Effector memory CD8-positive, alpha-beta T cell (primary cell): ENCODE results near the gene HEATR3.

Experiments
- ATAC-seq: fragments of 150-1000 bp; cut with Tn5 transposase; replicated peaks from 2 replicates; pipeline ENCODE4 v1.10.0; 2021; ENCODE audit warnings: mild to moderate bottlenecking, moderate library complexity
- DNase-seq, 3 experiments: peaks; one replicate each; pipeline ENCODE4 v3.0.0; 2021
- H3K27ac Mint-ChIP-seq, 2 donors: one replicate each; pipeline ENCODE4 v1.8.0; 2022; ENCODE audit warnings: mild to moderate bottlenecking in 2 of 2, mixed read lengths in 2 of 2, moderate library complexity in 2 of 2
- H3K27me3 Mint-ChIP-seq, 2 donors: one replicate each; pipeline ENCODE4 v1.8.0; 2022; ENCODE audit warnings: mixed read lengths in 2 of 2
- H3K36me3 Mint-ChIP-seq: one replicate; pipeline ENCODE4 v1.8.0; 2022; ENCODE audit warnings: mild to moderate bottlenecking, moderate library complexity, mixed read lengths; ENCODE audit not compliant: insufficient read depth
- H3K4me1 Mint-ChIP-seq, 2 donors: one replicate each; pipeline ENCODE4 v1.8.0; 2022; ENCODE audit warnings: low read depth in 2 of 2, mixed read lengths in 2 of 2
- H3K4me3 Mint-ChIP-seq, 2 donors: one replicate each; pipeline ENCODE4 v1.8.0; 2022; ENCODE audit warnings: mild to moderate bottlenecking in 2 of 2, mixed read lengths in 2 of 2, moderate library complexity in 2 of 2
- H3K9me3 Mint-ChIP-seq, 2 donors: one replicate each; pipeline ENCODE4 v1.8.0; 2022; ENCODE audit warnings: mixed read lengths in 2 of 2

HEATR3 gene

GRCh38 chr16:50038756-50039529 lies 26.8 kb upstream of the HEATR3 start:
- Mint-ChIP-seq H3K27me3 (peaks cover 14 to 15% of the 10 kb centered on the region in 2 donors), H3K9me3 (no peaks in the 10 kb centered on the region), H3K4me1 (no peaks in the 10 kb centered on the region), H3K4me3 (no peak overlapping the region), H3K27ac (peak overlapping the region in 1 of 2 donors; percentile 76), H3K36me3 (peaks cover 33% of the 10 kb centered on the region)
- ATAC-seq (no peak), DNase-seq (no peak)

- H3K9me3 Mint-ChIP-seq, result no peaks in the 10 kb centered on the region
- DNase-seq (no peak), ATAC-seq (no peak)
- H3K4me3 Mint-ChIP-seq, result no peak overlapping the region
- no peak overlapping the region for H3K27ac Mint-ChIP-seq
- no peaks in the 10 kb centered on the region for H3K4me1 Mint-ChIP-seq
- H3K36me3 Mint-ChIP-seq, result peaks cover 23% of the 10 kb centered on the region
- H3K27me3 Mint-ChIP-seq, result peaks cover 17 to 21% of the 10 kb centered on the region in 2 donors
These were observed 25.8 kb upstream of the HEATR3 start for GRCh38 chr16:50040018-50040417.

GRCh38 chr16:50040710-50041109 lies 25.1 kb upstream of the HEATR3 start:
- ATAC-seq (no peak), DNase-seq (no peak)
- no peak overlapping the region for H3K27ac Mint-ChIP-seq
- H3K4me3 Mint-ChIP-seq, result no peak overlapping the region
- H3K27me3 Mint-ChIP-seq, result peaks cover 21 to 26% of the 10 kb centered on the region in 2 donors
- peaks cover 16% of the 10 kb centered on the region for H3K36me3 Mint-ChIP-seq
- no peaks in the 10 kb centered on the region for H3K4me1 Mint-ChIP-seq
- no peaks in the 10 kb centered on the region for H3K9me3 Mint-ChIP-seq

GRCh38 chr16:50043358-50043757 lies 22.4 kb upstream of the HEATR3 start:
- H3K27me3 Mint-ChIP-seq, result peaks cover 31 to 36% of the 10 kb centered on the region in 2 donors
- ATAC-seq, result no peak

GRCh38 chr16:50045412-50045811 lies 20.4 kb upstream of the HEATR3 start:
- DNase-seq (no peak), ATAC-seq (no peak)
- Mint-ChIP-seq H3K4me1 (no peaks in the 10 kb centered on the region), H3K27ac (no peak overlapping the region), H3K9me3 (no peaks in the 10 kb centered on the region), H3K4me3 (no peak overlapping the region), H3K27me3 (peaks cover 31 to 36% of the 10 kb centered on the region in 2 donors), H3K36me3 (no peaks in the 10 kb centered on the region)

More at GRCh38 chr16:50043358-50043757, 22.4 kb upstream of the HEATR3 start:
- Mint-ChIP-seq H3K4me3 (no peak overlapping the region), H3K27ac (no peak overlapping the region), H3K9me3 (no peaks in the 10 kb centered on the region), H3K4me1 (no peaks in the 10 kb centered on the region), H3K36me3 (no peaks in the 10 kb centered on the region)
- no peak for DNase-seq

- H3K9me3 Mint-ChIP-seq, result no peaks in the 10 kb centered on the region
- no peak overlapping the region for H3K27ac Mint-ChIP-seq
- no peak overlapping the region for H3K4me3 Mint-ChIP-seq
- peaks cover 36 to 41% of the 10 kb centered on the region in 2 donors for H3K27me3 Mint-ChIP-seq
- H3K36me3 Mint-ChIP-seq, result no peaks in the 10 kb centered on the region
- H3K4me1 Mint-ChIP-seq, result no peaks in the 10 kb centered on the region
- no peak for ATAC-seq
- DNase-seq, result no peak
These were observed 18.9 kb upstream of the HEATR3 start for GRCh38 chr16:50046853-50047252.

GRCh38 chr16:50047864-50048263 lies 17.9 kb upstream of the HEATR3 start:
- ATAC-seq (no peak), DNase-seq (no peak)
- Mint-ChIP-seq H3K27me3 (peaks cover 30 to 43% of the 10 kb centered on the region in 2 donors), H3K4me3 (no peak overlapping the region), H3K4me1 (no peaks in the 10 kb centered on the region), H3K27ac (no peak overlapping the region), H3K9me3 (no peaks in the 10 kb centered on the region), H3K36me3 (no peaks in the 10 kb centered on the region)

- Mint-ChIP-seq H3K27ac (no peak overlapping the region), H3K4me3 (no peak overlapping the region), H3K27me3 (peaks cover 8 to 24% of the 10 kb centered on the region in 2 donors), H3K9me3 (no peaks in the 10 kb centered on the region), H3K36me3 (no peaks in the 10 kb centered on the region), H3K4me1 (no peaks in the 10 kb centered on the region)
- ATAC-seq (no peak), DNase-seq (no peak)
These were observed 15.0 kb upstream of the HEATR3 start for GRCh38 chr16:50050802-50051201.

GRCh38 chr16:50056226-50056625 lies 9.5 kb upstream of the HEATR3 start:
- H3K36me3 Mint-ChIP-seq, result no peaks in the 10 kb centered on the region
- DNase-seq (no peak), ATAC-seq (no peak)
- H3K27me3 Mint-ChIP-seq, result peaks cover 16 to 17% of the 10 kb centered on the region in 2 donors
- no peaks in the 10 kb centered on the region for H3K4me1 Mint-ChIP-seq
- no peaks in the 10 kb centered on the region for H3K9me3 Mint-ChIP-seq
- H3K27ac Mint-ChIP-seq, result no peak overlapping the region
- no peak overlapping the region for H3K4me3 Mint-ChIP-seq

GRCh38 chr16:50058091-50058771 lies 7.5 kb upstream of the HEATR3 start:
- DNase-seq, result no peak
- H3K27ac Mint-ChIP-seq, result no peak overlapping the region
- no peaks in the 10 kb centered on the region for H3K36me3 Mint-ChIP-seq
- H3K9me3 Mint-ChIP-seq, result no peaks in the 10 kb centered on the region
- ATAC-seq, result no peak
- no peaks in the 10 kb centered on the region for H3K4me1 Mint-ChIP-seq
- peaks cover 7 to 16% of the 10 kb centered on the region in 2 donors for H3K27me3 Mint-ChIP-seq
- H3K4me3 Mint-ChIP-seq, result no peak overlapping the region

- no peaks in the 10 kb centered on the region for H3K4me1 Mint-ChIP-seq
- ATAC-seq (no peak), DNase-seq (no peak)
- H3K9me3 Mint-ChIP-seq, result no peaks in the 10 kb centered on the region
- peaks cover 7 to 16% of the 10 kb centered on the region in 2 donors for H3K27me3 Mint-ChIP-seq
- no peak overlapping the region for H3K4me3 Mint-ChIP-seq
- no peaks in the 10 kb centered on the region for H3K36me3 Mint-ChIP-seq
- no peak overlapping the region for H3K27ac Mint-ChIP-seq
These were observed 6.7 kb upstream of the HEATR3 start for GRCh38 chr16:50059111-50059510.

- H3K9me3 Mint-ChIP-seq, result no peaks in the 10 kb centered on the region
- H3K36me3 Mint-ChIP-seq, result no peaks in the 10 kb centered on the region
- ATAC-seq (no peak), DNase-seq (no peak)
- H3K4me3 Mint-ChIP-seq, result no peak overlapping the region
- no peak overlapping the region for H3K27ac Mint-ChIP-seq
- no peaks in the 10 kb centered on the region for H3K4me1 Mint-ChIP-seq
- peaks cover 7 to 16% of the 10 kb centered on the region in 2 donors for H3K27me3 Mint-ChIP-seq
These were observed 6.1 kb upstream of the HEATR3 start for GRCh38 chr16:50059669-50060068.

- ATAC-seq (no peak), DNase-seq (no peak)
- Mint-ChIP-seq H3K9me3 (no peaks in the 10 kb centered on the region), H3K27ac (no peak overlapping the region), H3K27me3 (peaks cover 7 to 13% of the 10 kb centered on the region in 2 donors), H3K4me1 (peaks cover 0 to 7% of the 10 kb centered on the region in 2 donors), H3K4me3 (no peak overlapping the region), H3K36me3 (peaks cover 8% of the 10 kb centered on the region)
These were observed 4.4 kb upstream of the HEATR3 start for GRCh38 chr16:50061326-50061725.

- no peaks in the 10 kb centered on the region for H3K27me3 Mint-ChIP-seq
- peak overlapping the region; percentile 94 to 95 for H3K4me3 Mint-ChIP-seq
- peaks cover 18 to 36% of the 10 kb centered on the region in 2 donors for H3K4me1 Mint-ChIP-seq
- DNase-seq (no peak), ATAC-seq (no peak)
- H3K27ac Mint-ChIP-seq, result peak overlapping the region; percentile 83 to 86
- no peaks in the 10 kb centered on the region for H3K9me3 Mint-ChIP-seq
- peaks cover 22% of the 10 kb centered on the region for H3K36me3 Mint-ChIP-seq
These were observed 538 bp upstream of the HEATR3 start for GRCh38 chr16:50065241-50065623.
